Measurements from ENCODE around the gene DOC2A. TPM values are rescaled to one million over a fixed set of nuclear protein-coding genes. Genes with fewer than 3 reads are reported as not detected.

Gene DOC2A
- total and polyA plus RNA-seq, 9 of the 15 experiments (the other 6 are each of a cell fraction or from before 2014, with no cell fraction given) = 0.03 to 0.38 (median 0.28) TPM; not detected in 1

DNA sequence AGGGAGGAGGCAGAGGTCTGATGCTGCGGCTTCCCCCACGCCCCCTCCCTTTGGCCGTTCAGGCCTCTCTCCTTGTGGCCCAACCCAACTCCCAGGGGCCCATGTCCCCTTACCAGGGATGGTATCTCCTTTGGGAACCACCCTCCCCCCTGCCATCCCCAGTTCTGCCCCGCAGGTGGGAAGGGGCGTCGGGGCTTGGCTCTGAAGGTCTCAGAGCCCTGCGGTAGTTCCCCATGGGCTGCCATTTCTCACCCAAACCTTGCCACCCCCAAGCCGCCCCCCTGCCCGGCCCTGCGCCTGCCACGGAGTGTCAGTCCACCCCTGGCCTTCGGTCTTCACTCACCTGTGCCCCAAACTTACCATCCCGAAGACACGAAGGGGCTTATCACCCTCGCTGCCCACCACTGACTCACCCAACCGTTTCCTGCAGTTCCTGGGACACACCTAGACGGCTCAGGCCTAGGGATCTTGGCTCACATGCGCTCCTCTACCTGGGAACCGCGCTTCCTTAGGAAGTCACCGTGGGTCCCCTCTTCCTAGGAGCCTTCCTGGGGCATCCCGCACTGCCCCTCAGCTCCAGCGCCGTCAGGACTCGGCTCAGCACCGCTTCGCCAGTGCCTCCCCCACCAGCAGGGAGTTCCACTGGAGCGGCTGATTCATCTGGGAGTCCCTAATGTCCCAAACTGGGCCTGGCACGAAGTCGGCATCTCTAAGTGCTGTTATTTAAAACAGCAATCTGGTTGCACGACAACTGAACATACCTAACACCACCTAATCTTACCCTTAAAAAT lies 1.1 kb upstream of the DOC2A start:
- H4K20me1 ChIP-seq (replicated peaks; ENCODE audit: control insufficient read depth, insufficient read depth, low read length) = no peaks in the 10 kb centered on the region; the same call in none of the 2 replicates
- peaks cover 0 to 42% of the 10 kb centered on the region in 2 experiments; a peak in 2 of 5 replicates for H3K4me1 ChIP-seq (replicated peaks in 1 of 2; ENCODE audit: control insufficient read depth in 2 of 2, insufficient read depth in 2 of 2, low read length in 2 of 2)
- no peak overlapping the region for H3K4me3 ChIP-seq
- no peak overlapping the region for H3K4me2 ChIP-seq (ENCODE audit: insufficient read depth, low read length)
- intact Hi-C loops (cut with micrococcal nuclease) (no loop called here), in situ Hi-C loops (cut with MboI) (no loop called here)
- CTCF ChIA-PET (ENCODE audit: low intra/inter-chr PET ratio) = no interaction called here
- H3K9me3 ChIP-seq (replicated peaks; ENCODE audit: control insufficient read depth, insufficient read depth, low read depth, low read length) = no peaks in the 10 kb centered on the region
- no peaks in the 10 kb centered on the region for H3K36me3 ChIP-seq (ENCODE audit: control insufficient read depth, insufficient read depth, low read length)
- DNase-seq (ENCODE audit: extremely low read depth in 1 of 4, low spot score in 3 of 4) (no peak), ATAC-seq (no peak), FAIRE-seq (no peak)
- no TSS peak for BruUV-seq (replicated peaks)
- H2AFZ ChIP-seq (ENCODE audit: low read depth, low read length) = no peak overlapping the region
- no peak overlapping the region for H3K27ac ChIP-seq (ENCODE audit: extremely low read depth, low read depth, low read length)
- H3K9me1 ChIP-seq (ENCODE audit: control insufficient read depth, insufficient read depth, low read length) = no peaks in the 10 kb centered on the region
- H3K9ac ChIP-seq (ENCODE audit: insufficient read depth in 1 of 2, low read depth in 2 of 2, low read length in 2 of 2) = peak overlapping the region in 1 of 2 experiments; percentile 58; a peak in 2 of 4 replicates
- POLR2A ChIA-PET = no interaction called here
- WGBS (ENCODE audit: insufficient coverage, low coverage, missing lambda C conversion rate) = 51% methylated on average over 26 of the region's 31 CpGs
- H3K79me2 ChIP-seq (ENCODE audit: control insufficient read depth, insufficient read depth, low read length) = no peaks in the 10 kb centered on the region; the same call in 2 of the 3 replicates
- TF ChIP-seq ZC3H11A (IDR thresholded peaks at IDR 0.05; ENCODE audit: low read depth, low read length) = no peak
- TF ChIP-seq, protein P1, sequence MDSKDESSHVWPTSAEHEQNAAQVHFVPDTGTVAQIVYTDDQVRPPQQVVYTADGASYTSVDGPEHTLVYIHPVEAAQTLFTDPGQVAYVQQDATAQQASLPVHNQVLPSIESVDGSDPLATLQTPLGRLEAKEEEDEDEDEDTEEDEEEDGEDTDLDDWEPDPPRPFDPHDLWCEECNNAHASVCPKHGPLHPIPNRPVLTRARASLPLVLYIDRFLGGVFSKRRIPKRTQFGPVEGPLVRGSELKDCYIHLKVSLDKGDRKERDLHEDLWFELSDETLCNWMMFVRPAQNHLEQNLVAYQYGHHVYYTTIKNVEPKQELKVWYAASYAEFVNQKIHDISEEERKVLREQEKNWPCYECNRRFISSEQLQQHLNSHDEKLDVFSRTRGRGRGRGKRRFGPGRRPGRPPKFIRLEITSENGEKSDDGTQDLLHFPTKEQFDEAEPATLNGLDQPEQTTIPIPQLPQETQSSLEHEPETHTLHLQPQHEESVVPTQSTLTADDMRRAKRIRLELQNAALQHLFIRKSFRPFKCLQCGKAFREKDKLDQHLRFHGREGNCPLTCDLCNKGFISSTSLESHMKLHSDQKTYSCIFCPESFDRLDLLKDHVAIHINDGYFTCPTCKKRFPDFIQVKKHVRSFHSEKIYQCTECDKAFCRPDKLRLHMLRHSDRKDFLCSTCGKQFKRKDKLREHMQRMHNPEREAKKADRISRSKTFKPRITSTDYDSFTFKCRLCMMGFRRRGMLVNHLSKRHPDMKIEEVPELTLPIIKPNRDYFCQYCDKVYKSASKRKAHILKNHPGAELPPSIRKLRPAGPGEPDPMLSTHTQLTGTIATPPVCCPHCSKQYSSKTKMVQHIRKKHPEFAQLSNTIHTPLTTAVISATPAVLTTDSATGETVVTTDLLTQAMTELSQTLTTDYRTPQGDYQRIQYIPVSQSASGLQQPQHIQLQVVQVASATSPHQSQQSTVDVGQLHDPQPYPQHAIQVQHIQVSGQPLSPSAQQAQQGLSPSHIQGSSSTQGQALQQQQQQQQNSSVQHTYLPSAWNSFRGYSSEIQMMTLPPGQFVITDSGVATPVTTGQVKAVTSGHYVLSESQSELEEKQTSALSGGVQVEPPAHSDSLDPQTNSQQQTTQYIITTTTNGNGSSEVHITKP (IDR thresholded peaks at IDR 0.05; ENCODE audit: partially characterized antibody) = peak; percentile 58
- H3K27me3 ChIP-seq (ENCODE audit: control insufficient read depth in 2 of 2, insufficient read depth in 2 of 2, low read length in 2 of 2) = peaks cover 0 to 9% of the 10 kb centered on the region in 2 experiments; a peak in 3 of 5 replicates
